GM12864 (cell line): ENCODE data around the gene TTLL12.
A peak's percentile ranks its signal among the peaks of the same experiment; 100 is the strongest.

Experiments used
- DNase-seq: peaks from one replicate; pipeline ENCODE4 v3.0.0-alpha.2; 2011; ENCODE audit warnings: low read depth
- H3K4me3 ChIP-seq: 2 replicates; pipeline ENCODE4 v1.5.1; 2011; ENCODE audit warnings: mild to moderate bottlenecking, low read depth, low read length, control low read depth
- CTCF ChIP-seq: IDR thresholded peaks from 2 replicates; pipeline ENCODE4 v1.5.1; 2011; ENCODE audit warnings: low read depth, mild to moderate bottlenecking, moderate library complexity, low read length, control low read depth, inconsistent platforms; ENCODE audit errors: missing control alignments

TTLL12 gene

GRCh38 chr22:43159484-43160178 lies 27.3 kb downstream of the TTLL12 start:
- no peak overlapping the region for H3K4me3 ChIP-seq
- DNase-seq, result no peak
- TF ChIP-seq CTCF, result peak; percentile 52

- TF ChIP-seq CTCF, result no peak
- no peak for DNase-seq
- H3K4me3 ChIP-seq, result no peak overlapping the region
Observed at GRCh38 chr22:43158778-43159483, 28.0 kb downstream of the TTLL12 start.

GRCh38 chr22:43157874-43158546 lies 28.9 kb downstream of the TTLL12 start:
- no peak for TF ChIP-seq CTCF
- DNase-seq, result no peak
- H3K4me3 ChIP-seq, result no peak overlapping the region

GRCh38 chr22:43156413-43156812 lies 30.5 kb downstream of the TTLL12 start:
- no peak for TF ChIP-seq CTCF
- no peak overlapping the region for H3K4me3 ChIP-seq
- DNase-seq, result no peak

- no peak for TF ChIP-seq CTCF
- no peak overlapping the region for H3K4me3 ChIP-seq
- no peak for DNase-seq
Observed at GRCh38 chr22:43155789-43156188, 31.1 kb downstream of the TTLL12 start.

- H3K4me3 ChIP-seq, result no peak overlapping the region
- DNase-seq, result no peak
- TF ChIP-seq CTCF, result no peak
Observed at GRCh38 chr22:43154887-43155536, 31.9 kb downstream of the TTLL12 start.
